Measurements from ENCODE around the gene SLC12A4.

GRCh38 chr16:67988675-67989074 lies 20.2 kb upstream of the SLC12A4 start:
- TF ChIP-seq POLR2A (IDR thresholded peaks at IDR 0.05) (no peak), CTCF (IDR thresholded peaks at IDR 0.05) (no peak)
